ENCODE measurements around the gene C5orf63.
"Not testable (repeated sequence)": the region's sequence is repeated elsewhere in the genome, so short reads cannot be mapped to it uniquely, and the experiment has no call there.

The C5orf63 gene

DNA sequence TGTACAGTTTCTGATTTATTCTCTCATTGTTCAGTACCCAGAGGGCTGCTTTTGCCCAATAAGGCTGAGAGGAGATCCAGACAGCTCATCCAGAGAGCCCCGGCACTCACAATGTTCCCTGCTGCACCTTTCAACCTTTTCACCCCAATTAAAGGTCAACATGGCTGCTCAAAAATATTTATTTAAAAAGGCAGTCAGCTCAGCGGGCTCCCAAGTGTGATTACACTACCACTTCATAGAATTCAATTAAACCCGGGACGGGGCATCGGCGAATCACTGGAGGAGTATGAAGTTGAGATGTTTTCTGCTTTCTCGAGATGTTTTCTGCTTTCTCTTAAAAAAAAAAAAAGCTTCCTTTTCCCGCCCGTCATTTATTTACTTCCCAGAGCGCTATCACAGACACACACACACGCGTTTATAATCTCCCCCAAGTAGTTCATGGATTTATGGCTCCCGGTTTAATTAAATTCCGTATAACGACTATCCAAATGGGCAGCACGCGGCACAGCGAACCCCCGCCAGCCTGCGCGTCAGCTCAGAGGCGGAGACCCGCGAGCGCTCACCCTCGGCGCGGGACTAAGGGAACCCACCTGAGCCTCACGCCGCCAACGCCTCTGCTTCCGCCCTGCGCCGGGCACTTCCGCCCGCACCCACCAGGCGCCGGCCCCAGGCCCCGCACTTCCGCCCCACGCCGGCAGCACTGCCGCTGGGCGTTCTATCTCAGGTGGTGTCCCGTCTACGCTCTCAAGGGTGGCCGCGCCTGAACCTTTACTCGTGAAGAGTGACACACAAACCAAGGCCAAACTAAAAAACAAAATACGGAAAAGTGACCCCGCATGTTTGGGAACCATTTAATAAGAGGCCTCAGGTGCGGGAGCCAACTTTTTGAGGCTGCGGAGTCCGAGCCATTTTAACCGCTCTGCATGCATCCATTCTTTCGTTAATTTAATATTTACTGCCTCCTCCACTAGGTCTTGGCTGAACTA is at the start of gene C5orf63:
TSS of gene C5orf63 (minus strand) at position 642 of the 986 bp plus-strand sequence. CDS start 14,507 bp downstream, outside the sequence.
- DNase-seq, result peak; percentile 79

DNA sequence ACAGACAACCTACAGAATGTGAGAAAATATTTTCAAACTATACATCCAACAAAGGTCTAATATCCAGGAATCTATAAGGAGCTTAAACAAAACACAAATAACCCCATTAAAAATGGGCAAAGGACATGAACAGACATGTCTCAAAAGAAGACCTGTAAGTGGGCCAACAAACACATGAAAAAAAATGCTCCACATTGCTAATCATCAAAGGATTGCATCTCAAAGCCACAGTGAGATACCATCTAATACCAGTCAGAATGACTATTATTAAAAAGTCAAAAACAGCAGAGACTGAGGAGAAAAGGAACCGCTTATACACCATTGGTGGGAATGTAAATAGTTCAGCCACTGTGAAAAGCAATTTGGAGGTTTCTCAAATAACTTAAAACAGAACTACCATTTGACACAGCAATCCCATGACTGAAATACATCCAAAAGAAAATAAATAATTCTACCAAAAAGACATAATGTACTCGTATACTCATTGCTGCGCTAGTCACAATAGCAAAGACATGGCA is 39.1 kb upstream of the C5orf63 start:
- no peak for DNase-seq

DNA sequence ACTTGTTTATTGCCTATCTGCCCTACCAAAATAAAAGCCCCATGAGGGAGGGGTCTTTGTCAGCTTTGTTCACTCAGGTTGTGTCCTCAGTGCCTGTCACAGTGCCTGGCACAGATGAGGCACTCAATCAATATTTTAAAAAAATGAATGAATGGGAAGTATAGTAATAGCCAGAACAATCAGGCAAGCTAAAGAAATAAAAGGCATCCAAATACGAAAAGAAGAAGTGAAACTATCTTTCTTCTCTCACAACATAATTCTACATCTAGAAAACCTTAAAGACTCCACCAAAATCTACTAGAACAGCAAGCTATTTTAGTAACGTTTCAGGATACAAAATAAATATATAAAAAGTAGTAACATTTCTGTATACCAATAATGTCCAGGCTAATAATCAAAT is 37.8 kb upstream of the C5orf63 start:
- DNase-seq, result no peak

DNA sequence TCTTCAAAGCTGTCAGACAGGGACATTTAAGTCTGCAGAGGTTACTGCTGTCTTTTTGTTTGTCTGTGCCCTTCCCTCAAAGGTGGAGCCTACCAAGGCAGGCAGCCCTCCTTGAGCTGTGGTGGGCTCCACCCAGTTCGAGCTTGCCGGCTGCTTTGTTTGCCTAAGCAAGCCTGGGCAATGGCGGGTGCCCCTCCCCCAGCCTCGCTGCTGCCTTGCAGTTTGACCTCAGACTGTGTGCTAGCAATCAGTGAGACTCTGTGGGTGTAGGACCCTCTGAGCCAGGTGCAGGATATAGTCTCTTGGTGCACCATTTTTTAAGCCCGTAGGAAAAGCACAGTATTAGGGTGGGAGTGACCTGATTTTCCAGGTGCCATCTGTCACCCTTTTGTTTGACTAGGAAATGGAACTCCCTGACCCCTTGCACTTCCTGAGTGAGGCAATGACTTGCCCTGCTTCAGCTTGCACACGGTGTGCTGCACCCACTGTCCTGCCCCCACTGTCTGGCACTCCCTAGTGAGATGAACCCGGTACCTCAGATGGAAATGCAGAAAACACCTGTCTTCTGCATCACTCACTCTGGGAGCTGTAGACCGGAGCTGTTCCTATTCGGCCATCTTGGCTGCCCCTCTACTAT is 35.4 kb upstream of the C5orf63 start:
- not testable (repeated sequence) for DNase-seq

GRCh38 chr5:127101935-127102334 is 28.6 kb upstream of the C5orf63 start:
- DNase-seq, result no peak

DNA sequence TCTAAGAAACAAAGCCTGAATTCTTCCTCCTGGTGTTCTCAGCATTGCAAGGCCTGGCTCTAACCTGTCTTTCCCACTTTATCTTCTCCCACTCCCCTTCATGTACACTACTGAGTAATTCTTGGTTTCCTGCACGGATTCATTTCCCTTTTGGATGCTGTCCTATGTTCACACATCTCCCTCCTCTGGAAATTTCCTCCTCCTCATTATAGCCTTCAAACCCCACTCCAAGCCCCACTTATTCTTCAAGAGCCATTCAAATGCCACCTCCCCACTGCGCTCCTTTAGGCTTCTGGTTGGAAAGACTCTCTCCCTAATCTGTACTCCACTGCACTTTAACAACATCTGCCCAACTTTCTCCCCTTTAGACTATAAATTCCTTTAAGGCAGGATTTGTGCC is 28.2 kb upstream of the C5orf63 start:
- DNase-seq, result no peak

DNA sequence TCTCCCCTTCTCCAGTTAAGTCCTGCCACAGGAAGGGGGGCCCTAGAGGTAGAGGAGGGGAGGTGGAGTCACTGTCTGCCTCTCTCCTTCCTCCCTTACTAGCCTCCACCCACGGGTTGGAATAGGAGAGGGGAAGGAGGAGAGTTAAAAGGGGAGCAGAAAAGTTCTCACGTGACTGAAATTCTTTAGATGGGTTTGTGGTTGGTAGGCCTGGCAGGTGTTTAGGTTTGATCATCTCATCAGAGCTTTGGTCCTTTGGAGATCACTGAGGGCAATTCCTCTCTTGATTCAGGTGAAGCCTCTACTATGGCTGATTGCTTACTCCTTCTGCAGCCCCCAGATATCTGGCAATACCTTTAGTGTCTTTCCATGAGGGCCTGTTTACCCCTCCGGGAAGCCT is 24.9 kb upstream of the C5orf63 start:
- DNase-seq, result no peak

GRCh38 chr5:127097278-127097677 is 24.0 kb upstream of the C5orf63 start:
- DNase-seq, result peak; percentile 25

DNA sequence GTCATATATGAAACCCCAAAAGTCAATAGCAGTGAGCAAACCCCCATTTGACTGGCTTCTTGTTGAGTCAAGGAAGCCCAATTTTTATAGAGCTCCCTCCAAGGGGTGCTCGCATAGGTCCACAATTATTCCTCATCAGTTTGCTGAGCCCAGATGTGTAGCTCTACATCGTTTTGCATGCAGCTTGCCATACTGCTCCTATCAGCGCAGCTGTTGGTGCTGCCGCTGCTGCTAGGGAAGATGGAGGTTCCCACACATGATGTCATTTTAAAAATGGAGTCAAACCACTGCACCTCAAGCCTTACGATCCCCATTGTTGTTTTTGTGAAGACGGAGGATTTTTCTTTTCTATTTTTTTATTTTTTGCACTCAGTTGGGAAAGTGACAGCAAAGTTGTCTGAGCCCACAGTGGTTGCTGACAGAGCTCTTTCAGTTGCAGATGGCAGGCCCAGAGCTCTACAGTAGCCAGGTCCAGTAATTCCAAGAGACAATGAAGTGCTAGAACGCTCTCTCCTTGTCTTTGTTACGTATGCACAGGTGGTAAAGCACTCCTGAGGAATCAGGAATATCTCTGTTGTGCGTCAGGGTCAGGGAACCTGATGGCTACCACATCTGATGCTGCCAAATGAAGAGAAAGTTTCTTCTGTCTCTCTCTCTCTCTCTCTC is 23.2 kb upstream of the C5orf63 start:
- no peak for DNase-seq

- DNase-seq, result no peak
Observed at GRCh38 chr5:127094161-127094814, 21.0 kb upstream of the C5orf63 start.

DNA sequence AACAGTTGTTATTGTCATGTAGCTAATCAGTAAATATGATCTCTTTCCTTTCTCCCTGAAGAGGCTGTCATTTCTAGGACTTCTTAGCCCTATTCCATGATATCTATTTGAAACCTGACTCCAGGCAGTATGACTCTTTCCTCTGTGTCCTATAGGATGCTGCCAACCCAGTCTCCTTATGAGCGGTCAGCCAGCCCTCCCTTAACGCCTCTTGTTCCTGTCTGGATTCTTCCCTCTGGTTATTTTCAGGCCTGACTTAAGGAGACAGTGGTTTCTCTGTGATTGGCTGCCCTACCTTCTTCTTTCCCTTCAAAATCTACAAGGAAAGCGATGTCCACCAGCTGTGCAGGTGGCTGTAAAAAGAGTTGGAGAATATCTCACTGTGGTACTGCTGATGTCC is 19.4 kb upstream of the C5orf63 start:
- no peak for DNase-seq

GRCh38 chr5:127089191-127089590 is 15.9 kb upstream of the C5orf63 start:
- DNase-seq, result no peak

GRCh38 chr5:127088251-127088650 is 14.9 kb upstream of the C5orf63 start:
- no peak for DNase-seq

- no peak for DNase-seq
Observed at GRCh38 chr5:127086589-127086988, 13.3 kb upstream of the C5orf63 start.

GRCh38 chr5:127085796-127086195 is 12.5 kb upstream of the C5orf63 start:
- no peak for DNase-seq

DNA sequence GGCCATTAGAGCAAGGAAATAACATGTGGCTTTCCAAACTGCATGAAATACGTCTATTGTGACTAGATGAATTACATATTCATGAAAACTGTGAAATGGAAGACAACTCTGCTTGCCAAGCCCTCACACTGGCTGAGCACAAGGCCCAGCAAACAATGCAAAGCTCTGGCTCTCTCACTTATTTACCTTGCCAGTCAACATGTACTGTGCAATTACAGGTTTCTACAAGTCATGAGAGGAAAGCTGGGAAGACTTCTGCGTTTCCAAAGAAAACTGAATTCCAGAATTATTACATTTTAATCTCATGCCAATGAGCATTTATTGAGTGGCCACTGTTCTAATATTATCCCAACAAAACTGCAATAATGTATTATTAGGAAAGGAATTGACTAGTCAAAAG is 12.1 kb upstream of the C5orf63 start:
- no peak for DNase-seq

DNA sequence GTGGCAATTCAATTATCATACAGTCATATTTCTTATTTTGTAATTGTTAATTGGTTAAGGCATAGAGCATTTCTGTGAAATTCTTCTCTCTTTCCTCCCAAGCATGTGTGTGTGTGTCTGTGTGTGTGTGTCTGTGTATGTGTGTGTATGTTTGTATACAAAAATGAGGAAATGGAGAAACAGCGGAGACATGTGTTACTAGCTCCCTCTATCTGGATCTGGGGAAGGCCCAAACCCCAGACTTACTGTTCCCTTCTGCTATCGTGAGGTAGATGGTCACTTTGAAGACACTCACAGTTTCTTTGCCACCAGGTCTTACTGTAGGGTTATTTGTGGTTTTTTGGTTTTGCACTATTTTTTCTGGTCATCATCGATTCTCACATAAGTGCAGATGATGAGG is 11.4 kb upstream of the C5orf63 start:
- DNase-seq, result no peak

- no peak for DNase-seq
Observed at GRCh38 chr5:127083711-127084110, 10.4 kb upstream of the C5orf63 start.

- DNase-seq, result peak; percentile 96
Observed at GRCh38 chr5:127079994-127080491, 6.7 kb upstream of the C5orf63 start.

- no peak for DNase-seq
Observed at GRCh38 chr5:127077366-127077765, 4.1 kb upstream of the C5orf63 start.

DNA sequence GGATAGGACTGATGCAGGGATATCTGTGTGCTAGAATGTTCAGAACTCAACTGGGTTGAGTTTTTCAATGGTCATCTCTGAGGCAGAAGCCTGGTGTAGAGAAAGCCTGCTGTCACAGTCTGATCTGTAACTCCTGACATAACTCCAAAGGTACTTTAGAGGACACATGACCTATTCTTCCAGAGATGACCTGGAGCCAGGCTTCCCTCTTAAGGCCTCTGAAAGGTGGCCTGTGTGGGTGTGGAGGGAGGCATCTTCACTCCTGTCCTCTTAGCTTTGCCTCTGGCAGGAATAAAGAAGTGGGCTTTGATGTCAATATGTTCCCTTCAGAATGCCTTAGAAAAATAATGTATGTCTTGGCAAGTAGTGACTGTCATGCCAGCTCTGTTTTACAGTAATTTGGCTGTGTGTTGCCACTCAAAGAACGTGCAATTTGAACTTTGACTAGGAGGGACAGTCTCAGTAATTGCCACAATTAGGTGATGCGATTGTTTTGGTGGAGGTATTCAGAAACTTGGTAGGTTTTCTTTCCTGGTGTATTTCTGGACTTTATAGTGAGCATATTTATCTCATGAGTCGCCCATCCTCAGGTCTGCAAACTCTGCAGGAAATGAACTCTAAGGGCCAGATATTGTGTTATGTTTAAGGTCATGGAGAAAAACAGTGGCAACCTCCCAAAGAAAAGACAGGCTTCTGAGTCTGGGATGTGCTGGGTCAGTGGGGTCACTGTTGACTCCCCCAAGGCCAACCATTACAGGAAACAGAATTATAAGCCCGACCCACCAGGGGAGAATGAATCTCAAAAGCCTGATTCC is 3.2 kb upstream of the C5orf63 start:
- DNase-seq, result no peak

- DNase-seq, result no peak
Observed at GRCh38 chr5:127074466-127074865, 1.2 kb upstream of the C5orf63 start.

Measured in COR-L47 (cell line).